NCI-H2081 (cell line): Measurements from ENCODE around the gene C3orf22.
A peak's percentile ranks its signal among the peaks of the same experiment; 100 is the strongest.

ENCODE experiments used
- DNase-seq, 2 experiments: peaks; one replicate each; lab custom pipeline; 2025; lab: John Stamatoyannopoulos, UW

Gene C3orf22

GRCh38 chr3:126556637-126557414 lies 1.9 kb downstream of the C3orf22 start:
- DNase-seq, result no peak

DNA sequence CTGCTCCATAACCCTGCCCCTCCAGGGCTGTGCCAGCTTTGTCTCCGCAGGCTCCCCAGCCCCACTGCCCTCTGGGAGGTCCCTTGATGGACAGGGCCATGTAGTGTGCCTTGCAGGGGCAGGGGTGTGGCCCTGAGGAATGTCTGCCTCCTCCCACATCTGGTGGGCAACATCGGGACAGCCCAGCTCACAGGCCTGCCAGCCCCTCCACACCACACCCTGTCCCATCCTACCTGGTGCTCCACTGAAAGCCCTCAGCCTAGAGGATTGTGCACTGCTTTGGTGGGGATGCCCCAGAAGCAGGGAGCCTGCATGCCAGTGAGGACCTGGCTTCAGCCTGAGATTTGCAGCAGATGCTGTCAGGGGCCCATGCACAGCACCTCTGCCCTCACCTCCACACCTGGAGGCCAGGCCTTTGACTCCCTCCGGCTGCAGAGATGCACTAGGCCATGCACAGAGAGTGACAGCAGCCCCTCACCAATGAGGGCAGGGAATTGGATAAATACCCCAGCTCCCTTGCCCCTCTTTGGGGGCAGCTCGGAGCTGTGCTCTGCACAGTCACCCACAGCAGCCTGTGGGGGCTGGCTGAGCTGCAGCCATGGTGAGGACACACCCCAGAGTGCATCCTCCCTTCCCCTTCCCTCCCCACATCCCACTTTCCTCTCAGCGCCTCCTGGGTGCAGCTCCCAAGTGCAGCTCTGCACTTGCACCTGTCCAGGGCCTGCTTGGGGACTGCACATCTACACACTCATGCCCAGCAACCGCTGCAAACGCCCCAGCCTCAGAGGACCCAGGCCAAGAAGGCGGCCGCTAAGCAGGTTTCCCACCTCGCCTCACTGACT lies 2.7 kb downstream of the C3orf22 start:
- no peak for DNase-seq

GRCh38 chr3:126554560-126555525 lies 3.9 kb downstream of the C3orf22 start:
- DNase-seq, result no peak

DNA sequence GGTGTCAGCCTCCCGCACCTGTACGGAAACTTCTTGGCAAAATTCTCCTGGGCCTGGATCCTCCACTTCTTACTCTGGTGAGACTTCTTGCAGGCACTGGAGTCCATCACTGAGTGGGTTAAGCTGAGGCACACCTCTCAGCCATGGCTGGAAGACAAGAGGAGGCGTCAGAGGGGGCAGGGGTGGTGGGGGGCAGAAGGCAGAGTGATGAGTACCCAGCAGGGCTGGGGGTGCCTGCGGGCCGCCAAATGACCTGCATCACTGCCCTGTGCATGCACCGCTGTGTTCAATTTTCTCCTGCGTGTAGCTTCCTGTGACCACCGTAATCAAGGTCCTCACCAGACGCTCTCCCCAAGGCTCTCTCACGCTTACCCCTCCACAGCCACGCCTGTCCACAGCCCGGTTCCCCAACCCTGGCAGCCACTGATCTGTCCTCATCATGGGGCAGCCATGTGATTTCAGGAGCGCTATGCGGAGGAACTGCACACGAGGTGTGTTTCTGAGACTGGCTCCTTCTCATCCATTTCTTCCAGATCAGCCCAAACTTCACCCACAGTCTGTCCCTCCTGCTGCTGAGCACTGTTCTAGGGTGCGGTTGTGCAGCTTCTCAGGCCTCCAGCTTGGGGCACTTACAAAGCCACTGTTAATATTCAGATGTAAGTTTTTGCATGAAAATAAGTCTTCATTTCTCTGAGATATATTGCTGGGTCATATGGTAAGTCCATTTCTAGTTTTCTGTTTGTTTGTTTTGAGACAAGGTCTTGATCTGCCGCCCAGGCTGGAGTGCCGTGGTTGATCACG lies 5.2 kb downstream of the C3orf22 start:
- DNase-seq, result no peak

DNA sequence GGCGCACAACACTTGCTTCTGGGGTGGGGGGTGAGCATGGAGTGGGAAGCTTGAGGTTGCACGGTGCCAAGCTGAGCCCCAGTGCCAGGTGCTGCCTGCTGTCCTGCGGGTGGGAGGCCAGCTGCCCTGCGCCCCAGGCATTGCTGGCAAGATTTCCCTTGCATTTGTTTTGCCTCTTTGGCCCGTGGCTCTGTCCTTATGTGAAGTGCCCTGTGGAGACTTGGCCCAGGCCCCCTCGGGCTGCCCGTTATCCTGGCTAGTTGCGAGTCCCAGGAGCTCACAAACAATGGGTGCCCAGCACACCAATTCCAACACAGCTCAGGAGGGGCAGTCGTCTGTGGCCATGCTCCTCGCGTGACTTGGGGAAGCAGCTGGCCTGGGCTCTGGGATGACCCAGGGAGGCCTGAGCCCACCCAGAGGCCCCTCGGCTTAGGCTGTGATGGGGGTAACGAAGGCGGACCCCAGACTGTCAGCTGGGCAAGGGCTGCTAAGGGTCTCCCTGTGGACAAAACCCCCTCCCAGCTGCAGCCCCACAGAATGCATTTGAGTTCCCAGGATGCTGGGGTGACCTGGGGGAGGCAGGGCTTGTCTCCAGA lies 5.9 kb downstream of the C3orf22 start:
- DNase-seq, result peak in 1 of 2 experiments; percentile 34

DNA sequence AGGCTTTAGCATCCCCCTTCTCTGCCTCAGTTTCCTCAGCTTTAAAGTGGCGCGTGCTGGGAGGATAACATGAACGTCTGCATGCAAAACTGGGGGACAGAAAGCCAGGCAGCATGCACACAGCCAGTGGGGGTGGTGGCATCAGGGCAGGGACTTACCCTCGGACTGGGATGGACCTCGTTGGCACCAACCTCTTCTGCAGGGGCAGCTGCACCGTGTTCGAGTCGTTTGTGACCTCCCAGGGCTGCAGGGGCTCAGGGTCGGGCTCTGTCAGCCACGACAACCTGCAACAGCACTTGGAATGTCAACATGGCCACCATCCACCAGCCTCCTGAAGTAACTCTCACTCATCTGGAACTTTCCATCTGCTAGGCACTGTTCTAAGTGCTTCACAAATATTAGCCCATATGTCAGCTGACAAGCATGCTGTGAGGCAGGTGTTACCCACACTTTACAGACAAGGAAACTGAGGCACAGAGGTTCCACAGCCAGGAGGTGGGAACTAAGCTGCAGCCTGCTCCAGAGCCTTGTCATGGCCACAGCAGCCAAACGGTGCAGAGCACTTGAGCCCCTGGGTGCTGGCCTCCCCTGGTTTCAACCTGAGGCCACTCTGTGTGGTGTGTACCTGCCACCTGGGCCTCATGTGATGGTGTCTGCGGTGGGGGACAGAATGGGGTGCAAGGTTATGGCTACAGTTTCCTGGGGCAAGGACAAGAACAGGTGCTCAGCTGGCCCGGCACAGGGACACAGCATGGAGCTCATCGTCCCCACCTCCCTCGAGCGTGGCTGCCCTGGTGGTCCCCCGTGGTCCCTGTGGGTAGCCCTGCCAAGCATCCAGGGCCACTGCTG lies 6.7 kb downstream of the C3orf22 start:
- no peak for DNase-seq

GRCh38 chr3:126551121-126551838 lies 7.5 kb downstream of the C3orf22 start:
- no peak for DNase-seq

DNA sequence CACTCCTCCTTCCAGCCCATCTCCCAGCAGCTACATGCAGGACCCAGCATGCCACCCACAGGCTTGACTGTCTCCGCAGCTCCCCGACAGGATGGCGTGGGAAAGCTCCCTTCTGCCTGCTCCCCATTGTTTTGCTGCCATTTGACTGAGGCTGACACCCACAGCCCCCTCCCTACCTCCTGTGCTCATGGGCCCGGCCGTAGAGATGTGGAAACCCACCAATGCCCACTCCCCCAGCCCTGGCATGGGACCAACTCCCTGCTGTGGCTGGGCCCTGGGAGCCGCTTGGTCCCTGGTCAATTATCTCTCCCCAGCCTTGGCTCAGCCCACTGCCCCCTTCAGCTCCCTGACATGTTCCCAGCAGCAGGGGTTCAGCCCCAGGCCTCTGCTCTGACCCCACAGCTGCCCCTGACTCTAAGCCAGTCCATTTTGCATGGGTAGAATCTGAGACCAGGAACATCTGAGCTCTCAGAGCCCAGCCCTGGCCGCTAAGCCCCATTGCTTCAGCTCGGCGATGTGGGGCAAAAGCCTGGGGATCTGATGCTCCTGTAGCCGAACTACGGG lies 8.2 kb downstream of the C3orf22 start:
- no peak for DNase-seq

GRCh38 chr3:126549861-126550487 lies 8.8 kb downstream of the C3orf22 start:
- DNase-seq, result no peak

DNA sequence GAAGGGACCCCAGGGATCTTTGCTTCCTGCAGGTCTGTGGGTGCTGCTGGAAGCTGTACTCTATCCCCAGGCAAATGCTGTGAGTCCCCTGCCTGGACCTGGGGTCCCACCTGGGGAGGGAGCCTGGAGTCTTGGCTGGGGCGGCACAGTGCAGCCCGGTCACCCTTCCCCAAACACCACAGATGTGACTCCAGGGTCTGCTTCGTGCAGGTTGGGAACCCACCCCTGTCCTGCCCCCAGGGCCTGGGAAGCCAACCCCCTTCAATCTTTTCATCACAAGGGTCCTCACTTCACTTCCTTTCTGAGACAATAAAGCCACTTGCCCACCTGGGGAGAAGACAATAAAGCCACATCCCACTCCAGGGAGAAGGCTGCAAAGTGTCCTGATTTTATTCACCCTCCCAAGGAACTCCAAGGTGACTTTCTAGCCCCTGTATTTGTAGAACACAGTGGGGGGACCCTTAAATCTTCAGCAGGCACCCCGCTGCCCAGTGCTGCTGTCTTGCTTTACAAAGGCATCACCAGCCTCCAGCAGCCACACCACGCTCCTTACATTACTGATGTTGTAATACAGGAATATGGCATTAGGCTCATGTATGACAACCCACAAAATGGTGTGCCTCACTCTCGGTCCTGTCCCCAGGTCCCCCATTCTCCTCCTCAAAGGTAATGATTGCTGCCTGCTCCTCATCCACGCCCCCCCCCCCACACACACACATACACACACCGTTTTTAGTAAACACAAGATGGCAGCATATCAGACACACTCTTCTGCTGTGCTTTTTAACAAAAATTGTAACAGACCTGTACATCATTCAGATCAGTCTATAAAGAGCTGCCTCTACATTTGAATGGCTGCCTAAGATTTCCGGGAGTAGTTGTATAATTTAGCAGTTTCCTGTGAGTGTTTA lies 9.9 kb downstream of the C3orf22 start:
- peak in 1 of 2 experiments; percentile 37 for DNase-seq

DNA sequence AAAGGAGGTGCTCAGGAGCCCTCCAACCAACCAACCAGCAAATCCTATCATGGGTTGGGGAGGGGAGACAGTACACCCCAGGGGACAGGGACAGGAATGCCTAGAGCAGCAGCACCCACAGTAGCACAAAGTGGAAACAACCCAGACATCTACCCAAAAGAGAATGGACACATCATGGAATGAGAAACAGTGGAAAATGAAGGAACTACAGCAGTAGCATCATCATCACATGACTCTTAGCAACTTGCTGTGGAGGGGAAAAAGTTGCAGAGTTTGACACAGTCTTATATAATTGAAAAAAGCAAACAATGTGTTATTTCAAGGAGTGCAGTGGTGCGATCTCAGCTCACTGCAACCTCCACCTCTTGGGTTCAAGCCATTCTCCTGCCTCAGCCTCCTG lies 11.0 kb downstream of the C3orf22 start:
- DNase-seq, result no peak

- DNase-seq, result no peak
These were observed 12.0 kb downstream of the C3orf22 start for GRCh38 chr3:126546549-126547239.

GRCh38 chr3:126546013-126546412 lies 12.7 kb downstream of the C3orf22 start:
- DNase-seq, result no peak

DNA sequence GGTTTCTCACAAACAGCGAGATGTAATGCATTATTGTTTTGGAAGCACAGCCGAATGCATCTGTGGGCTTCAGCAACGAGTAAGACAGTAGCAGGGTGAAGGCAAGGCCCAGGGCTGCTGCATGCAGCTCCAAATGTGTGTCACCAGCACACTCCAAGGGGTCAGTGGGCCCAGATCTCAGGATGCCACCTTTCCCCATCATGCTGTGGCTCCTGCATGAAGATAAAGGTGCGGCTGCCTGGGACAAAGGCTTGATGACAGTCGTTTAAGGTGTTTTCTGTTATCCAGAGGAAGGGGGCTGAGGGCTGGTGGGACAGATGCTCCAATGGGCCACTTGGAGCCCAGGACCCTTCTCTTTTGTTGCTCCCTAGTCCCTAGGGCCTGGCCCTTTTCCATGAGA lies 13.2 kb downstream of the C3orf22 start:
- no peak for DNase-seq

DNA sequence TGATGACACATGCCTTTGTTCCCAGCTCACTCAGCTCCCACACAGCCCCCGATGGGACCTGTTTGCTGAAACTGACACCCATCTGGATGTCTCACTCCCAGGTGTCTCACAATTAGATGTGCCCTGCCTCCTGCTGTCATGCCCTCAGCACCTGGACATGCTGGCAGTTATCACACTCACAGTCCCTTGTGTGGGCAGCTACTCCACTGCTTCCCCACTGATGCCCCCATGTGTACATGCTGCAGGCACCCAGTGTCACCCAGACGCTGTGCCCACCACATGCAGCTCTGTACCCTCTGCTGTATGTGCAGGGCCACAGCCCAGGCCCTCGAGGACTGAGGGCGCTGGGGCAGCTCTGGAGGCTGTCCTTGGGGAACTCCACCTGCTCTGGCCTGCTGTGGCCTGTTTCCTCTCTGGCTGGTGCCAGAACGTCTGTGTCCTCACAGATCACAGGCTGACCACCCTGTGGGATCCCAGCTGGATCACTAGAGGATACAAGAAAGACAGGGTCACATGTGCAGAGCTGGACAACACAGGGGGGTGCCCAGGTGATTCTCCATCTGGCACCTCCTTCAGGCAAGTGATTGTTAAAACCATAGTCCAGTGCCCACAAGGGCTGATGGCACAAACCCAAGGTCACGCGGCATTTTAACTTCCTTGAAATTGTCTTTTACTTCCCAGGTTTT lies 14.0 kb downstream of the C3orf22 start:
- peak in 1 of 2 experiments; percentile 68 for DNase-seq

DNA sequence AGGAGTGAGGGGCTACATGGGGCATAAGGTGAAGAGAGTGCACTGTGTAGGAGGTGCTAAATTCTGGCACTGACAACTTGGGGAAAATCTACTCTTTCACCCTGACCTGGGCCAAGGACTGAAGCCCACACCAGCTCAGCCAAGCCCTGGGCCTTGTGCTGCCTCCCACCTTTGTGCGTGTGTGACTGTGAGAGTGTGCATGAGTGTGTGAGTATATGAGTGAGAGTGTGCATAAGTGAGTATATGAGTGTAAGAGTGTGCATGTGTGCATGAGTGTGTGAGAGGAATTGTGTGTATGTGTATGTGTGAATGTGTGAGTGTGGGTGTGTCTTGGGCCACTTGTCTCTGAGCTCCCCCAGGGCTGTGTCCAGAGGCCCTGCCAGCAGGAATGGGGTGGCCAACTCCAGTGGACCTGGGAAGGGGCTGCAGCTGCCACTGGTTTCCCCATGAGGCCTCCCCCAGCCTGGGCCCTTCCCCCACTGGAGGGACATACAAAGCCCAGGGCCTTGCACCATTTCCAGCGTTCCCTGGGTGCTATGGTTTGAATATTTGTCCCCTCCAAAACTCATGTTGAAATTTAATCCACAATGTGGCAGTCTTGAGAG lies 15.2 kb downstream of the C3orf22 start:
- no peak for DNase-seq
